ENCODE results near the gene CABP1. TPM values are rescaled to one million over a fixed set of nuclear protein-coding genes. Genes with fewer than 3 reads are reported as not detected.

The CABP1 gene
- total RNA-seq, 1 experiment from 2014 or later, result not detected

- H3K36me3 ChIP-seq (ENCODE audit: control insufficient read depth, insufficient read depth, low read length), result peaks cover 11% of the 10 kb centered on the region
- no TSS peak for BruUV-seq (replicated peaks)
These were observed 60.5 kb downstream of the CABP1 start for GRCh38 chr12:120700886-120701285.

GRCh38 chr12:120702637-120703036, 62.2 kb downstream of the CABP1 start:
- H3K27me3 ChIP-seq (ENCODE audit: control insufficient read depth, insufficient read depth, low read length), result no peaks in the 10 kb centered on the region
- DNase-seq (ENCODE audit: low read depth, low spot score), result no peak
- TF ChIP-seq, protein P1, sequence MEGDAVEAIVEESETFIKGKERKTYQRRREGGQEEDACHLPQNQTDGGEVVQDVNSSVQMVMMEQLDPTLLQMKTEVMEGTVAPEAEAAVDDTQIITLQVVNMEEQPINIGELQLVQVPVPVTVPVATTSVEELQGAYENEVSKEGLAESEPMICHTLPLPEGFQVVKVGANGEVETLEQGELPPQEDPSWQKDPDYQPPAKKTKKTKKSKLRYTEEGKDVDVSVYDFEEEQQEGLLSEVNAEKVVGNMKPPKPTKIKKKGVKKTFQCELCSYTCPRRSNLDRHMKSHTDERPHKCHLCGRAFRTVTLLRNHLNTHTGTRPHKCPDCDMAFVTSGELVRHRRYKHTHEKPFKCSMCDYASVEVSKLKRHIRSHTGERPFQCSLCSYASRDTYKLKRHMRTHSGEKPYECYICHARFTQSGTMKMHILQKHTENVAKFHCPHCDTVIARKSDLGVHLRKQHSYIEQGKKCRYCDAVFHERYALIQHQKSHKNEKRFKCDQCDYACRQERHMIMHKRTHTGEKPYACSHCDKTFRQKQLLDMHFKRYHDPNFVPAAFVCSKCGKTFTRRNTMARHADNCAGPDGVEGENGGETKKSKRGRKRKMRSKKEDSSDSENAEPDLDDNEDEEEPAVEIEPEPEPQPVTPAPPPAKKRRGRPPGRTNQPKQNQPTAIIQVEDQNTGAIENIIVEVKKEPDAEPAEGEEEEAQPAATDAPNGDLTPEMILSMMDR (IDR thresholded peaks at IDR 0.05), result no peak
- TF ChIP-seq POLR2AphosphoS5 (IDR thresholded peaks at IDR 0.05; ENCODE audit: low read depth, low read length), result no peak
- TF ChIP-seq TCF7L2 (IDR thresholded peaks at IDR 0.05; ENCODE audit: low read depth, low read length), result no peak
- TF ChIP-seq SIN3A (IDR thresholded peaks at IDR 0.05; ENCODE audit: borderline replicate concordance, insufficient read depth, low read depth, low read length), result no peak
- TF ChIP-seq REST (IDR thresholded peaks at IDR 0.05; ENCODE audit: insufficient read depth in 1 of 2, low read depth in 2 of 2, low read length in 1 of 2), result no peak
- H3K4me3 ChIP-seq (ENCODE audit: low read depth in 2 of 2, low read length in 2 of 2), result no peak overlapping the region
- H3K4me1 ChIP-seq (ENCODE audit: control insufficient read depth, insufficient read depth, low read length), result no peaks in the 10 kb centered on the region
- CTCF ChIA-PET, result no interaction called here
- H3K36me3 ChIP-seq (ENCODE audit: control insufficient read depth, insufficient read depth, low read length), result peaks cover 2% of the 10 kb centered on the region
- ATAC-seq, result no peak
- H3K9me3 ChIP-seq (ENCODE audit: control insufficient read depth, insufficient read depth, low read depth, low read length), result no peaks in the 10 kb centered on the region
- in situ Hi-C loops (cut with HindIII; ENCODE audit: low pct_unique_long_range_greater_than_20kb, low sequenced_read_pairs) (no loop called here), intact Hi-C loops (cut with micrococcal nuclease; ENCODE audit: unreplicated experiment) (no loop called here)
- POLR2A ChIA-PET, result no interaction called here
- no TSS peak for BruUV-seq (replicated peaks)
- no peak overlapping the region for H3K27ac ChIP-seq (ENCODE audit: low read length)

More at GRCh38 chr12:120700886-120701285, 60.5 kb downstream of the CABP1 start:
- H3K9me3 ChIP-seq (ENCODE audit: control insufficient read depth, insufficient read depth, low read depth, low read length), result no peaks in the 10 kb centered on the region
- no peaks in the 10 kb centered on the region for H3K4me1 ChIP-seq (ENCODE audit: control insufficient read depth, insufficient read depth, low read length)
- DNase-seq (ENCODE audit: low read depth, low spot score) (no peak), ATAC-seq (no peak)
- no peak for TF ChIP-seq REST (IDR thresholded peaks at IDR 0.05; ENCODE audit: insufficient read depth in 1 of 2, low read depth in 2 of 2, low read length in 1 of 2)
- no peak for TF ChIP-seq SIN3A (IDR thresholded peaks at IDR 0.05; ENCODE audit: borderline replicate concordance, insufficient read depth, low read depth, low read length)
- TF ChIP-seq, protein P1 (IDR thresholded peaks at IDR 0.05), result no peak
- TF ChIP-seq TCF7L2 (IDR thresholded peaks at IDR 0.05; ENCODE audit: low read depth, low read length), result no peak
- no peak for TF ChIP-seq POLR2AphosphoS5 (IDR thresholded peaks at IDR 0.05; ENCODE audit: low read depth, low read length)
- intact Hi-C loops (cut with micrococcal nuclease; ENCODE audit: unreplicated experiment) (no loop called here), in situ Hi-C loops (cut with HindIII; ENCODE audit: low pct_unique_long_range_greater_than_20kb, low sequenced_read_pairs) (no loop called here)
- no peak overlapping the region for H3K4me3 ChIP-seq (ENCODE audit: low read depth in 2 of 2, low read length in 2 of 2)
- POLR2A ChIA-PET, result interaction anchor here (0.6 kb wide), 1 partner anchor 35 kb away, joined by 3 read pairs; no protein-coding TSS in a partner anchor
- CTCF ChIA-PET, result no interaction called here
- no peak overlapping the region for H3K27ac ChIP-seq (ENCODE audit: low read length)
- no peaks in the 10 kb centered on the region for H3K27me3 ChIP-seq (ENCODE audit: control insufficient read depth, insufficient read depth, low read length)

Measured in Panc1 (cell line).